Right lobe of liver (tissue), 6 donors: Measurements from ENCODE around the gene IGF1R. TPM values are rescaled to one million over a fixed set of nuclear protein-coding genes. Genes with fewer than 3 reads are reported as not detected.

ENCODE experiments used
- ATAC-seq, 4 donors: fragments of 200-7000 bp; cut with Tn5 transposase; one replicate each; pipeline ENCODE4 v1.9.1; 2020; ENCODE audit warnings: mild to moderate bottlenecking in 4 of 4, moderate library complexity in 4 of 4
- DNase-seq, 3 donors: peaks; one replicate each; pipeline ENCODE4 v3.0.0-alpha.2; 2020
- H3K27ac ChIP-seq, 3 donors: fragments of 200-600 bp; one replicate each; pipeline ENCODE4 v1.8.0; 2022
- H3K27me3 ChIP-seq, 2 donors: fragments of 200-600 bp; one replicate each; pipeline ENCODE4 v1.8.0; 2022
- H3K36me3 ChIP-seq, 4 donors: fragments of 200-600 bp; sonication (generic) in 1 of 4; one replicate each; pipeline versions ENCODE4 v1.5.1 to v1.8.0; 2017 to 2022; ENCODE audit warnings: control low read depth in 1 of 4
- H3K4me1 ChIP-seq, 4 donors: fragments of 200-600 bp; sonication (generic) in 1 of 4; one replicate each; pipeline versions ENCODE4 v1.5.1 to v1.8.0; 2017 to 2022; ENCODE audit warnings: control low read depth in 1 of 4
- H3K4me3 ChIP-seq, 3 donors: fragments of 200-600 bp; one replicate each; pipeline ENCODE4 v1.8.0; 2022
- H3K9me3 ChIP-seq, 4 donors: fragments of 200-600 bp; sonication (generic) in 1 of 4; one replicate each; pipeline versions ENCODE4 v1.5.1 to v1.8.0; 2017 to 2022; ENCODE audit warnings: control low read depth in 1 of 4
- CTCF ChIP-seq, 4 donors: fragments of 200-600 bp in 3 of 4; fragments of 450-650 bp in 1 of 4; IDR thresholded peaks; one replicate each; pipeline versions ENCODE4 v1.5.1 to v1.8.0; 2016 to 2022; ENCODE audit warnings: antibody characterized with exemption in 4 of 4, mild to moderate bottlenecking in 2 of 4
- POLR2A ChIP-seq: fragments of 450-650 bp; IDR thresholded peaks from one replicate; pipeline ENCODE4 v1.6.1; 2017; ENCODE audit warnings: antibody characterized with exemption, mild to moderate bottlenecking
- WGBS: methylation state at CpG from one replicate; pipeline ENCODE4 v1.1.6; 2018; ENCODE audit warnings: low coverage, low lambda C conversion rate; ENCODE audit not compliant: insufficient coverage; ENCODE audit errors: missing lambda C conversion rate; 5-methylcytosine and 5-hydroxymethylcytosine counted together
- intact Hi-C, 2 donors: fragments of 100-400 bp; cut with DNase I; formaldehyde crosslinking; loops; one replicate each; pipeline versions ENCODE4 v1.11.2 to v1.14.1; 2022
- total RNA-seq, 6 experiments: library from RNA; depleted of rRNA in 2 of 6; stranded (reverse); fragments of >200 nt in 2 of 6; fragmentation: NEBNext Ultra II Directional in 3 of 6; extraction: Animal tissue kit (Norgen Biotek cat#: 25700) in 3 of 6; gene quantifications; one replicate each; pipeline versions ENCODE4 v1.1.0 to v1.2.4, GENCODE V29; 2016 to 2023
- donor health status: DM: no; HTN: yes; CAD: no.
- donor health status: DM: no; HTN: no; CAD: no.
- donor health status: DM: no; HTN: no; CAD: no.
- donor health status: DM: no; HTN: yes; CAD: no.
- donor health status: DM: no; HTN: yes; CAD: no.

Gene IGF1R
- total RNA-seq, 6 experiments from 2014 or later: 2.5 to 5.3 (median 3.8) TPM

GRCh38 chr15:98673133-98673532 is 24.8 kb downstream of the IGF1R start:
- intact Hi-C loops: no loop called here
- peaks cover 0 to 9% (median 0%) of the 10 kb centered on the region in 4 donors for H3K4me1 ChIP-seq
- H3K36me3 ChIP-seq: no peaks in the 10 kb centered on the region

GRCh38 chr15:98674336-98674735 is 26.0 kb downstream of the IGF1R start:
- ATAC-seq: peak in 3 of 4 donors; percentile 50 to 77 (median 55)
- Histone ChIP-seq H3K27ac (no peak overlapping the region), H3K36me3 (no peaks in the 10 kb centered on the region), H3K4me1 (peaks cover 0 to 9% (median 0%) of the 10 kb centered on the region in 4 donors), H3K27me3 (no peaks in the 10 kb centered on the region), H3K4me3 (no peak overlapping the region), H3K9me3 (no peaks in the 10 kb centered on the region)
- 36% methylated on average over 9 of the region's 9 CpGs for WGBS
- no peak for DNase-seq
- TF ChIP-seq POLR2A: no peak
- TF ChIP-seq CTCF (IDR thresholded peaks at IDR 0.05): no peak
- intact Hi-C loops: no loop called here

More at GRCh38 chr15:98673133-98673532, 24.8 kb downstream of the IGF1R start:
- no peaks in the 10 kb centered on the region for H3K9me3 ChIP-seq
- ATAC-seq (no peak), DNase-seq (no peak)
- TF ChIP-seq POLR2A (no peak), CTCF (IDR thresholded peaks at IDR 0.05) (no peak)
- WGBS: 51% methylated on average over 4 of the region's 4 CpGs
- H3K27me3 ChIP-seq: no peaks in the 10 kb centered on the region
- H3K4me3 ChIP-seq: no peak overlapping the region
- H3K27ac ChIP-seq: no peak overlapping the region

GRCh38 chr15:98676586-98677270 is 28.4 kb downstream of the IGF1R start:
- no peak for TF ChIP-seq POLR2A
- no peak for TF ChIP-seq CTCF (IDR thresholded peaks at IDR 0.05)
- Histone ChIP-seq H3K27ac (no peak overlapping the region), H3K4me1 (no peaks in the 10 kb centered on the region), H3K4me3 (no peak overlapping the region), H3K36me3 (no peaks in the 10 kb centered on the region), H3K9me3 (no peaks in the 10 kb centered on the region), H3K27me3 (no peaks in the 10 kb centered on the region)
- intact Hi-C loops: no loop called here
- WGBS: 79% methylated on average over 5 of the region's 7 CpGs
- ATAC-seq (no peak), DNase-seq (no peak)

DNA sequence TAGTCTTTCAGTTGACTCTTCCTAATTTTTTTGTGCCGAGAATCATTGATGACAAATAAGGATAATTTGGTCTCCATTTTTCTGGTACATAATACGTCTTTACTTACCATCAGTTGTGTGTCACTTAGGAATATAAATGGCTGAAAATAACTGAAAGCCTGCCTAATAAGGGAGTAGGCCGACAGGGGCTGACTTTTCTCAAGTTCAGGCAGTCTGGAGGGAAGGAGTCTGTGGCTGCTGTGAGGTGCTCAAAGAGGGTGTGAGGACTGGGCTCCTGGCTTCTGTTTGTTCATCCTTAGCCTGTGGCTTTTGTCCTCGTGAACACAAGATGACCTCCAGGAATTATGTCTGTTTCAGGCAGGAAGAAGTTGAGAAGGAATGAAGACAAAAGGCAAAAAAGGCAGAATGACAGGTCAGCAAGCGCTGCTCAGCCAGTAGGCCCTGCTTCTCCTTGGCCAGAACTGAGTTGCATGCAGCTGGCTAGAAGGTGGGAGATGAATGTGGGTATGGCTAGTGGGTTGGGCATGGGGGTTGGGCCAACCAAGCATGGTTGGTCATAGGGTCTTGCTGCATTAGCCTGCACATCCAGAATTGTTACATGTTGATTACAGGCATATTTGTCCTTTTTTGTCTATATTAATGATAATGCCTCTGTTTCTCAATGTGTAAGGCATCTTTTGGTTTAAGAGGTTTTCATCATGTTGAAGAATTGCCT is 29.2 kb downstream of the IGF1R start:
- TF ChIP-seq CTCF (IDR thresholded peaks at IDR 0.05) (no peak), POLR2A (no peak)
- Histone ChIP-seq H3K4me1 (no peaks in the 10 kb centered on the region), H3K27me3 (no peaks in the 10 kb centered on the region), H3K9me3 (no peaks in the 10 kb centered on the region), H3K36me3 (no peaks in the 10 kb centered on the region), H3K27ac (no peak overlapping the region), H3K4me3 (no peak overlapping the region)
- ATAC-seq (no peak), DNase-seq (no peak)
- WGBS: 67% methylated on average over 5 of the region's 5 CpGs
- intact Hi-C loops: no loop called here
